NCI-H510A (cell line): Measurements from ENCODE around the gene VAV1.
A peak's percentile ranks its signal among the peaks of the same experiment; 100 is the strongest.
"Not testable (repeated sequence)": the region's sequence is repeated elsewhere in the genome, so short reads cannot be mapped to it uniquely, and the experiment has no call there.

Experiments used
- DNase-seq: peaks from one replicate; lab custom pipeline; 2025; lab: John Stamatoyannopoulos, UW

The VAV1 gene

DNA sequence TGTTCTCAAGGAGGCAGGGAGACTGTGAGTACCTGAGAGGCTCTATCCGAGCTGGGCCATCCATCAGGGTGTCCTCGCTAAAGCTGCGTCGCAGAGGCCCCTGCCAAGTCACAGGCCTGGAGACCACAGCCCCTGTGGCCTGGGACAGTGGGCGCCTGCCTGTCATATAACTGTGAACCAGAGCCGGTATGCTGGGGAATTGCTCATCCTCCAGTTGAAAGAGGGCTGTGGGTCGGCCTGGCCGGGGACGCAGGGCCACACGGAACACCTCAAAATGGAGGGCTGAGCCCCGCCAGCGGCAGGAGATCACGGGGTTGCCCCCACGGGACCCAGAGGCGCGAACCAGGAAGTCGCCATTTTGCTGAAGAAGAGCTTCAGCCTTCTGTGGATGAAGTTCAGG is 11.9 kb upstream of the VAV1 start:
- DNase-seq = no peak

DNA sequence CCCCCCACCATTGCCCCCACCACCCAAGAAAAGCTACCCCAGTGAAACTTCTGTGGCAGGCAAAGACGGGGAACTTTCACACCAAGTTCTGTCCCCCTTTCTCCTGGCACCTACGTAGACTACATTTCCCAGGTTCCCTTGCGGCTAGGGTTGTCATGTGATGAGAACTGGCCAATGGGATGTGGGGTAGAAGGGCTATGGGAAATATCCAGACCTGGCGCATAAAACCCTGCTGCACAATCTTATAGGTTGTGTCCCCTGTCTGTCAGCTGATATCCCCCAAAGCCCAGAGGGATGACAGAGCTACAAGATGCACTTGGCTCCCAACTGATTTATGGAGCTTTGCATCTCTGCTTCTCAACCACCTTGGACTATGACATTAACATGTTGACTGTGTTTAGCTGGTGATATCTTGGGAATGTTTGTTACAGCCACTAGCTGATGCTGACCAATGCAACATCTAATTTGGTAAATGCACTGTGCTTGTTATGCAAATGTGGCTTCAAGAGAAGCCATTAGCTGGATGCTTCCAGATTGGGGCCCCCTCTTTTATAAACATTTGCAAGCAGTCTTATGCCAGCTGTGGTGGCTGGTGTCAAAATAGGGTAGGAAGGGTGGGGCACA is 11.3 kb upstream of the VAV1 start:
- DNase-seq = no peak

DNA sequence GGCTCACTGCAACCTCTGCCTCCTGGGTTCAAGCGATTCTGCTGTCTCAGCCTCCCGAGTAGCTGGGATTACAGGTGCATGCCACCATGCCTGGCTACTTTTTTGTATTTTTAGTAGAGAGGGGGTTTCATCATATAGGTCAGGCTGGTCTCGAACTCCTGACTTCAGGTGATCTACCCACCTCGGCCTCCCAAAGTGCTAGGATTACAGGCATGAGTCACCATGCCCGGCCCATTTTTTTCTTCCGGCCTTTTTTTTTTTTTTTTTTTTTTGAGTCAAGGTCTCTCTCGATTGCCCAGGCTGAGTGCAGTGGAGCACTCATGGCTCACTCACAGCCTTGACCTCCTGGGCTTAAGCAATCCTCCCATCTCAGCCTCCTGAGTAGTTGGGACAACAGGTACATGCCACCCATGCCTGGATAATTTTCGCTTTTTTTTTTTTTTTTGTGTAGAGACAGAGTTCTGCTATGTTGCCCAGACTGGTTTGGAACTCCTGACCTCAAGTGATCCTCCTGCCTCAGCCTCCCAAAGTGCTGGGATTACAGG is 10.2 kb upstream of the VAV1 start:
- DNase-seq = not testable (repeated sequence)

DNA sequence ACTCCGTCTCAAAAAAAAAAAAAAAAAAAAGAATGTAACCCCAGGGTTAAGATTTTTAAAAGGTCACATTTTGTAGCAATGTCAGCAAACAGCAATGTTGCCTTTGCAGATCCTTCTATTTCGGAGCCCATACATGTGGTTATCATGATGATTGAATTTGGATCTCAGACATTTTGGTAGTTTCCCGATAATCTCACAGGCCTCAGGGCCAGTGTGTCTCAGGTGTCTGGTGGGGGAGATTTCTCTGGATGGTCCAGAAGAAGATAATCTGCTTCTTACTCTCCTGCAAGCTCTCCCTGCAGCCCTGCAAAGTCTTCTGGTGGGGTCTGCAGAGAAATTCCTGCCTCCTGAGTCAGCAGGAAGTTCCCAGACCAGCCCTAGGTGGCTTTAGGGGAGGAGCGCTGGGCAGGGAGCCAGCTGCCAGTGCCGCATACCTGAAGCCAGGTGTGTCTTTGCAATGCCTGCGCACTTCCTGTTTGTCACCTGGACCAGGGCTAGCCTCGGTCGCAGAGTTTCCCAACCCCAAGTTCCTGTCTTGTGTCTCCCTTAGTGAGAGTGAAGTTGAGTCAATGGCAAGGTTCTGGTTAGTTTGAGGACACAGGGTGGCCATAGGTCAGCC is 6.7 kb upstream of the VAV1 start:
- peak; percentile 44 for DNase-seq

DNA sequence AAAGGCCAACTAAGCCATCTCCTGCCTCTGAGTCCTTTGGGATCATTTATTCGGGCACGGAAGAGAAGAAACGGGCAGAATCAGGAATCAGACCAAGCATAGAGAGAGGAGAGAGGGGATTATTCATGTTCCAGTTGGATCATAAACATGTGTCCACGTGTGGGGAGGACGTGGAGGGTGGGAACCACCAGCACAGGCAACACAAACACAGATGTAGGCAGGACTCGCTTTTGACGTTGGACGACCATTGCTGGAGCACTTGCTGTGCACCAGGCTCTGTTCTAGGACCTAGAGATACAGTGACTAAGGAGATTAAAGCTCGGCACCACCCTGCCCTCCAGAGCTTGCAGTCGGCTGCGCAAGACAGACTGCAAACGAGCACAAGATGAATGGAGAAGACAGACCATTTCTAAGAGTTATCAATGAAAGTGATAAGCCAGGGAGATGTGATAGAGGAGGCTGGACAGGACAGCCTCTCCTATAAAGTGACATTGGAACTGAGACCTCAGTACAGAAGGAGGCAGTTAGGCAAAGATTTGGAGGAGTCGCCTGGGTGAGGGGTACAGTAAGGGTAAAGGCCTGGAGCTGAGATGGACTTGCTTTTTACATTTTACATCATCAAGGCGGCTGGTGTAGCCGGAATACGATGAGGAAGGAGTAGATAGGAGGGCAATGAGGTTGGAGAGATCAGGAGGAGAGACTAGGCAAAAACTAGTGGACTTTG is 6.0 kb upstream of the VAV1 start:
- no peak for DNase-seq

DNA sequence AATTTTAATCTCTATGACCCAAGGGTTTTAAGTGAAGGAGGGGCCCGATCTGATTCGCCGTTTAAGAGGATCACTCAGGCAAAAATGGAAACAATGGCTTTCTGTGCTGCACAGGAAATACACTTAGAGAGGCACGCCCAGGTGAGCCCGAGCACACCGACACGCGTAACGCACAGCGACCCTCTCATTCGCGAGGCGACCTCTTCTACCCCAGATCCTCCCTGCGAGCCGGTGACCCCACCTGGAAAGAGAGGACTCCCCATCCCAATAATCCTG is 5.5 kb upstream of the VAV1 start:
- DNase-seq = no peak

DNA sequence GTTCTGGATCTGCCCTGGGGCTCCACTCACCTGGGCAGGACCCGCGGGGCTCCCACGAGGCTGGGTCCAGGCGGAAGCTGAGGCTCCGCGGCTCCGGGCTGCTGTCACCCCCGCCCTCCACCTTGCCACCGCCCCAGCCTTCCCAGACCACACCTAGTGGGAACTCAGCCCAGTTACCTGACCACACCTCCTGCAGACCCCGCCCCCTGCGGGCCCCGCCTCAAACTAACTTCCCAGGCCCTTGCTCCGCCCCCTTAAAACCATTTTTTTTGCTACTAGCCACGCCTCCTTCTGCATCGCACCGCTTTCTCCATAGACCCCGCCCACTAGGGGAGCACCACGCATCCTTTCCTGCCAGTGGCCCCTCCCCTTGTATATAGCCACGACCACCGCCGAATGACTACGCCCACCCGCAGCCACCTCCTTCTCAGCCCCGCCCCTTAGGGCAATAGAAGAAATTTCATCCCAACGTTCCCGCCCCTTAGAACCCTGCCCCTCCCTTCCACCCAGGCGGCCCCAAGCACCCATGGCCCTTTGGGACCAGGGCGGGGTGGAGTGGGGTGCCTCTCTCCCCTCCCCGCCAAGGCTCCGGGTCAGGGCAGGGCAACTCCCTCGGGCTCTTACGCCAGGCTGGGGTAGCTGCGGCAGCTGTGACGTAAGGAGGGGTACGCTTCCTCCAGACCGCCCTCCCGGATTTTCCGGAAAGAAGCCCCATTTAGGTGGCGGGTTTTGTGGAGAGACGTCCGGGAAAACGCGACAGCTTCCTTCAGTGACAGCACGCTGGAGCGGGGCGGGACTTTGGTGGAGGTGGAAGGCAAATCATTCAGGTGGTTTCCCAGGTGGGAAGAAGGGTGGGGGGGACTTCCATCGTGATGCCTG is 4.9 kb upstream of the VAV1 start, which contains the start of gene SH2D3A:
Gene SH2D3A (minus strand): TSS at position 79 of the 879 bp plus-strand sequence. CDS start 3,687 bp downstream, outside the sequence.
- no peak for DNase-seq

DNA sequence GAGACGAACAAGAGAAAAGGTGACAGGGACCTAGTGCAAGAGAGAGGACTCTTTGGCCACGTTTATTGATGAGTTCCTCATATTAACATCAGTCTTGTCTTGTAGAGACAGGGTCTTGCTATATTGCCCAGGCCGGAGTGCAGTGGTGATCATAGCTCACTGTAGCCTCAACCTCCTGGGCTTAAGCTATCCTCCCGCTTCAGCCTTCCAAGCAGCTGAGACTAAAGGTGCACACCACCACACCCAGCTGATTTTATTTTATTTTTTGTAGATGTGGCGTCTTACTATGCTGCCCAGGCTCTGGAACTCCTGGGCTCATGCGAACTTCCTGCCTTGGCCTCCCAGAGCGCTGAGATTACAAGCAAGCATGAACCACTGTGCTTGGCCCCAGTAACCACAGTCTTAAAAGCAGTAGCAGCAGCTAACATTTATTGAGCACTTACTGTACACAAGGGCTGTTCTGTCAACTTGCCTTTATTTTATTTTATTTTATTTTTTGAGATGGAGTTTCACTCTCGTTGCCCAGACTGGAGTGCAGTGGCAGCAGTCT is 4.2 kb upstream of the VAV1 start:
- no peak for DNase-seq

DNA sequence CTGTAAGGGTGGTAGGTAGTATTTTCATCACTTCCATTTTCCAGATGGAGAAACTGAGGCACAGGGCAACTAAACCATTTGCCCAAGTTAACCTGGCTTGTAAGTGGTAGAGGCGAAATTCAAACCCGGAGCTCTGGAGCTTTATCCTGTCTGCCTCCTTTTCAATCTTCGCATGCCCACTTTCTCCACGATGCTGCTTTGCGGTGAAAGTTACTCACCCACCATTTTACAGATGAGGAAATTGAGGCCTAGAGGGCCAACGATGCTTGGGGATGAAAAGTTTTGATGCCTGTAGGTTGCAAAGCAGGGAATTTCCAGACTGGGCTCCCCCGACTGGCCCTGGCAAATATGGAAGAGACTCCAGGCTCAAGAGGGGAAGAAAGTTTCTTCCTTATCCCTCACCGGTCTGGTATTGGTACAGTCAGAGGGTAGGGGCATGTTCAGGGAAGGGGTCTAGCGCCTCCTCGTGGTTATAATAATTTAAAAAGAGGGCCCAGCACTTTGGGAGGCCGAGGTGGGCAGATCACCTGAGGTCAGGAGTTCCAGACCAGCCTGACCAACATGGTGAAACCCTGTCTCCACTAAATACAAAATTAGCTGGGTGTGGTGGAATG is 3.4 kb upstream of the VAV1 start:
- DNase-seq = no peak

DNA sequence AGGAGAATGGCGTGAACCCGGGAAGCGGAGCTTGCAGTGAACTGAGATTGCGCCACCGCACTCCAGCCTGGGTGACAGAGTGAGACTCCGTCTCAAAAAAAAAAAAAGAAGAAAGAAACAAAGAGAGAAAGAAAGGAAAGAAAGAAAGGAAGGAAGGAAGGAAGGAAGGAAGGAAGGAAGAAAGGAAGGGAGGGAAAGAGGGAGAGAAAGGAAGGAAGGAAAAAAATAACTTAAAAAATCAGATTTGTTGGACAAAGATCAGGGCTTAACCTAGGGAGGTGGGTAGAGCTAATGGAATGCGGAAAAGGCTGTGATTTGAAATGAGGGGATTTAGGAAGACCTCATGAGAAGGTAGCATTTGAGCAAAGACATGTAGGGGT is 870 bp upstream of the VAV1 start:
- DNase-seq = not testable (repeated sequence)

DNA sequence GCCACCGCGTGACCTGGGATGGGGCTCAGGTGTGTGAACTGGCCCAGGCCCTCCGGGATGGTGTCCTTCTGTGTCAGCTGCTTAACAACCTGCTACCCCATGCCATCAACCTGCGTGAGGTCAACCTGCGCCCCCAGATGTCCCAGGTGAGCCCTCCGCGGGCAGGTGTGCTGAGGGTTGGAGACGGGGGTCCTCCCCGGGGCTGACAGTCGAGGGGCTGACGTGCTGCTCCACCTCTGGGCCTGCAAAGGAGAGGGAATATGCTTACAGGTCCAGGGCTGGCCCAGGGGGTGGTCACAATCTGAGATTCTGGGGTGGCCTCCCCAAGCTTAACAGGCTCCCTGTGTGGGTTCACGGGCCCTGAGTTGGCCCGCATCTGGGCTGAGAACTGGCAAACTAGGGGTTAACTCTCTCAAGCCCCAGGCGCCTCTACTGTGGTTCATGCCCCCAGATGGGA is 386 bp downstream of the VAV1 start:
- DNase-seq = no peak

DNA sequence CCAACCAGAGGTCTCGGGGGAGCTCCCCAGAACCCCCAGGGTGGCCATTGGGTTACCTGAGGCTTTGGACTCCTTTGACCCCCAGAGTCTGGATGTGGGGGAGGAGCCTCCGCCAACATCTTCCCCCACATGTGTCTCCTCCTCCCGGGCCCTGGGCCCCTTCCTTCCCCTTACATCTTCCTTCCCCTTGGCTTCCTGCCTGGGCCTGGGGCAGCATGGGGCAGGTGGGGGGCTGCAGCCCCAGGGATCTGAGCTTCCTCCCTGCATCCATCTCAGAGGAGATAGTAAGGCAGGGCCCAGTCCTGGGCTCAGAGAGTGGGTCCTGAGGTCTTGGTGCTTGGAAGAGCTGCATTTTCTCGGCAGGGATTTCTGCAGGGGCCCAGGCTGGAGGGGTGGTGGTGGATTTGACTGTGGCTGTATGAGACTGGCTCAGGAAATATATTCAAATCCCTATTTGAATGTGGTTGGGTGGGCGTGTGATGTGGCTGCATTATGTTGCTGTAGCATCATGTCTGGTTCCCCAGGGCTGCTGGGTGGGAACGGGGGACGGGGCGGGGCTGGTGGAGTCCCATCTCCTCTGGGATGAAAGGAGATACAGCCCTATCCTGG is 919 bp downstream of the VAV1 start:
- DNase-seq = no peak

DNA sequence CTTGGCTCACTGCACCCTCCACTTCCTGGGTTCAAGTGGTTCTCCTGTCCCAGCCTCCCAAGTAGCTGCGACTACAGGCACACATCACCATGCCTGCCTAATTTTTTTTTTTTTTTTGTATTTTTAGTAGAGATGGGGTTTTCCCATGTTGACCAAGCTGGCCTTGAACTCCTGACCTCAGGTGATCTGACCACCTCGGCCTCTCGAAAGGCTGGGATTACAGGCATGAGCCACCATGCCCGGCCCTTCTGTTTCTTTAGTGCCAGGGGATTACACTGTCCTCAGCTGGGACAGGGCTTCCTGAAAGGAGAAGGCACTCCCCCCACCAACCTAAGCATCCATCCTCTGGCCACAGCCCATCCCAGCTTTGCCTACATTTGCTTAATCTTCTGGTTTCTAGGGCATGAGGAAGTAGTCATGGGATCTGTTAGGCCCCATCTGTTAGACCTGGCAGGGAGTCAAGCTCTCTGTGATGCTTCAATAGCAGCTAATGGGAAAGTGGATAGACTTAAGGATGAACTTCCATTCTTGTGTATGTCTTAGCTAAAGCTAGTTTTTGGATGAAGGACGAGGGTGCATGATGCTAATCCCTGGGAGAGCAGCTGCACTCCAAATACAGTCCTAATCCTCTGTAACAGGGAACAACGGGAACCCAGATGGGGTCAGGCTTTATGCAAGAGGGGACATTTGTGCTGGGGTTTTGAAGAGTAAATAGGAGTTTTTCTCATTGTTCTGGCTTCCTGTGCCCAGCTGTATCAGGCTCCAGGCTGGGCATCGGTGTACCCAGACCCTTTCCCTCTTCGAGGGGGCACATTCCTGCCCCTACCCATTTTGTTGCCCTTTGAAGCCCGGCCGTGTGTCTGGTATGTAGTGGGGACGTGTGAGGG is 2.6 kb downstream of the VAV1 start:
- DNase-seq = no peak

DNA sequence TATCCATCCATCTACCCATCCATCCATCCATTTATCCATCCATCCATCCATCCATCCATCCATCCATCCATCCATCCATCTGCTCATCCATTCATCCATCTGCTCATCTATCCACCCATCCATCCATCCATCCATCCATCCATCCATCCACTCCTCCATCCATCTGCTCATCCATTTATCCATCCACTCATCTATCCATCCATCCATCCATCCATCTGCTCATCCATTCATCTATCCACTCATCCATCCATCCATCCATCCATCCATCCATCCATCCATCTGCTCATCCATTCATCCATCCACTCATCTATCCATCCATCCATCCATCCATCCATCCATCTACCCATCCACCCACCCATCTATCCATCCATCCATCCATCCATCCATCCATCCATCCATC is 3.5 kb downstream of the VAV1 start:
- DNase-seq = not testable (repeated sequence)

DNA sequence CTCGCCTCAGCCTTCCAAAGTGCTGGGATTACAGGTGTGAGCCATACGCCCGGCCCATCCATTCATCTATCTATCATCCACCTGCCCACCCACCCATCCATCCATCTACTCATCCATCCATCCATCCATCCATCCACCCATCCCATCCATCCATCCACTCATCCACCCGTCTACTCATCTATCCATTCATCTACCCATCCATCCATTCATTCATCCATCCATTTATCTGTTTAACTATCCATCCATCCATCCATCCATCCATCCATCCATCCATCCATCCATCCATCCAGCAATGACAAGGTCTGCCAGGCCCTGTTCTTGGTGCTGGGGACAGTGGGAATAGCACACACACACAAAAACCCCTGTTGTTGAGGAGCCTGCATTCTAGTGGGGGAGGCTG is 4.5 kb downstream of the VAV1 start:
- no peak for DNase-seq

DNA sequence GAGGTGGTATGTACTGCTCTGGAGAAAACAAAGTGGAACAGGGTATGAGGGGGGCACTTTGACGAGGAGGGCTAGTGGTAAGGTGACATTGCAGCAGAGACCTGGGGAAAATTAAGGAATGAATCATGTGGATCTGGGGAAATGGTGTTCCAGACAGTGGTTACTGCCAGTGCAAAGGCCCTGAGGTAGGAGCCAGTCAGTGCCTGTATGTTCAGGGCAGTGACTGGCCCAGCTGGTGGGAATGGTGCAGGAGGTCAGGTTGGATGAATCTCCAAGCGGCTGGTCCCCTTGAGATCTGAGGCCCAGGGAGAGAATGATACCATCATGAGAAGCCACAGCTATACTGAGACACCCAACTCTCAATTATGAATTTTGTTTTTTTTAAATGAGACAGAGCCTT is 4.9 kb downstream of the VAV1 start:
- DNase-seq = no peak

DNA sequence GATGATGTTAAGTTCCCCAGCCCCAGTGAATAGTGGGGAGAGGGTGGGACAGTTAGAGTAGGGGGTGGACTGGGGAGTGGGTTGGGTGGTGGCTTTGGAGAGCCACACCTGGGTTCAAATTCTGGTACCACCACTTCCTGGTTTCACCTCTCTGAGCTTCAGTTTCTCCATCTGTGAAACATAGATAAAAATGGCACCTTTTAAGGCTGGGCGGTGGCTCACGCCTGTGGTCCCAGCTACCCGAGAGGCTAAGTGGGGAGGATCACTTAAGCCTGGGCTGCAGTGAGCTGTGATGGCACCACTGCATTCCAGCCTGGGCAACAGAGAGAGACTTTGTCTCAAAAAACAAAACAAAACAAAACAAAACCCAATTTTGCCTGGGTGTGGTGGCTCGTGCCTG is 5.9 kb downstream of the VAV1 start:
- no peak for DNase-seq

DNA sequence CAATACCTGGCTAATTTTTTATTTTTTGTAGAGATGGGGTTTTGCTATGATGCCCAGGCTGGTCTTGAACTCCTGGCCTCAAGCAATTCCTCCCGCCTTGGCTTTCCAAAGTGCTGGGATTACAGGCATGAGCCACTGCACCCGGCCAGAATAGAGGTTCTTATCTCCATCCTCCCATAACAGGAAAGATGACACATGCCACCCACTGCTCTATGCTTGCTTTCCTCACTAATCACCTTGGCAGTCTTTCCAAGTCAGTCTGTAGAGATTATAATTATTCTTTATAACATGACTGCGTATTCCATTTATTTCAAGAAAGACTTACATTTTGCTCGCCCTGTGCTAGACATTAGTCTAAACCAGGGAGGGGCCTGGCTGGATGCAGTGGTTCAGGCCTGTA is 6.7 kb downstream of the VAV1 start:
- DNase-seq = no peak

DNA sequence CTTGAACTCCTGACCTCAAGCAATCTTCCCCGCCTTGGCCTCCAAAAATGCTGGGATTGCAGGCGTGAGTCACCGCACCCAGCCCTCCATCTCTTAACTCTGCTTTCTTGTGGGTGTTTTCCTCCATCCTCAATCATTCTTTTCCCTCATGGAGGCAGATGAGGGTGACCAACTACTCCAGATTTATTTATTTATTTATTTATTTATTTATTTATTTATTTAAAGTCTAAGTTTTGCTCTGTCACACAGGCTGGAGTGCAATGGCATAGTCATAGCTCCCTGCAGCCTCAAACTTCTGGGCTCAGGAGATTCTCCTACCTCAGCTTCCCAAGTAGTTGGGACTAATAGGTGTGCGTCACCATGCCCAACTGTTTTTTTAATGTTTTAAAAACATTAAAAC is 14.9 kb downstream of the VAV1 start:
- DNase-seq = no peak

DNA sequence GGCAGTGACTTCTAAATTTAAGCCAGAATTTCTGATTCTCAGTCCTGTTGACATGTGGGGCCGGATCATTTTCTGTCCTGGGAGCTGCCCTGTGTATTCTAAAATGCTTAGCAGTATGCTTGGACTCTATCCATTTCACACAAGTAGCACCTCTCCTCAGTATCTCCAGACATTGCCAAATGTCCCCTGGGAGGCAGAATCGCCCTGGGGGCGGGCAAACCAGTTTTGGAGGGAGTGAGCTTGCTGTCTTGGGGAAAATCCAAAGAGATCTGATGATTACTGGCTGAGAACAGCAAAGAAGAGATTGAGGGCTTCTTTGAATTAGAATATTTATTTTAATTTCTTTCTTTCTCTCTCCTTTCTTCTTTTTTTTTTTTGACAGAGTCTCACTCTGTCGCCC is 16.4 kb downstream of the VAV1 start:
- DNase-seq = no peak
